ENCODE measurements around the gene STXBP6. TPM values are rescaled to one million over a fixed set of nuclear protein-coding genes. Genes with fewer than 3 reads are reported as not detected.

STXBP6 gene
- total and polyA plus RNA-seq, 2 of the 13 experiments (the other 11 are each of a cell fraction or from before 2014, with no cell fraction given), result 35.3 to 42.8 TPM

- TF ChIP-seq ZNF318 (CRISPR knock-in tag; IDR thresholded peaks at IDR 0.05) (peak; percentile 99), DBP (CRISPR knock-in tag; IDR thresholded peaks at IDR 0.05; ENCODE audit: not compliant biosample characterization) (no peak), ELK4 (CRISPR knock-in tag; IDR thresholded peaks at IDR 0.05; ENCODE audit: borderline replicate concordance) (no peak), ZNF251 (CRISPR knock-in tag; IDR thresholded peaks at IDR 0.05) (peak; percentile 96; the same call in 1 of the 2 replicates), PATZ1 (CRISPR knock-in tag; IDR thresholded peaks at IDR 0.05) (peak; percentile 92), ZNF451 (CRISPR knock-in tag; IDR thresholded peaks at IDR 0.05) (peak; percentile 29; the same call in 1 of the 2 replicates), BRD4 (CRISPR knock-in tag; IDR thresholded peaks at IDR 0.05) (peak; percentile 35), RBM39 (IDR thresholded peaks at IDR 0.05; ENCODE audit: low read depth, low read length, poor library complexity, severe bottlenecking) (no peak), SKIL (CRISPR knock-in tag; IDR thresholded peaks at IDR 0.05; ENCODE audit: borderline replicate concordance) (peak; percentile 62), CERS6 (CRISPR knock-in tag; IDR thresholded peaks at IDR 0.05) (no peak)
Measured at GRCh38 chr14:24817212-24818057, 232.5 kb downstream of the STXBP6 start (continued).

All from HepG2 (cell line).